ENCODE data around the gene STX18.
"Not testable (repeated sequence)": the region's sequence is repeated elsewhere in the genome, so short reads cannot be mapped to it uniquely, and the experiment has no call there.

GRCh38 chr4:4505211-4505610, 36.6 kb downstream of the STX18 start:
- TF ChIP-seq CTCF (conservative IDR thresholded peaks at IDR 0.05; ENCODE audit: low read depth in 2 of 2); REST (IDR thresholded peaks at IDR 0.05; ENCODE audit: unreplicated experiment); EZH2phosphoT487 (IDR thresholded peaks at IDR 0.05; ENCODE audit: unreplicated experiment); ZNF331 (CRISPR knock-in tag; IDR thresholded peaks at IDR 0.05; ENCODE audit: low read depth): not testable (repeated sequence)
